DOHH2 (cell line): ENCODE measurements around the gene PCED1B.
A peak's percentile ranks its signal among the peaks of the same experiment; 100 is the strongest.

Experiments used
- H3F3A ChIP-seq: fragments of 200-600 bp; sonication (generic), shearing (Covaris generic); 2 replicates; pipeline ENCODE4 v1.6.0; 2016; ENCODE audit warnings: antibody characterized with exemption, mild to moderate bottlenecking; ENCODE audit not compliant: control insufficient read depth, insufficient read depth
- H3K27ac ChIP-seq: fragments of 200-600 bp; sonication (generic); 2 replicates; pipeline ENCODE4 v1.5.1; 2014; ENCODE audit warnings: low read depth, mild to moderate bottlenecking, low read length, moderate library complexity
- H3K27me3 ChIP-seq: fragments of 200-600 bp; sonication (generic); 2 replicates; pipeline ENCODE4 v1.6.1; 2014; ENCODE audit warnings: mild to moderate bottlenecking, low read length, mixed read lengths; ENCODE audit not compliant: control insufficient read depth
- H3K36me3 ChIP-seq: fragments of 200-600 bp; sonication (generic); 2 replicates; pipeline ENCODE4 v1.6.1; 2014; ENCODE audit warnings: mild to moderate bottlenecking, low read length, moderate library complexity, mixed read lengths; ENCODE audit not compliant: control insufficient read depth
- H3K4me1 ChIP-seq: fragments of 200-600 bp; sonication (generic); 2 replicates; pipeline ENCODE4 v1.6.1; 2014; ENCODE audit warnings: mild to moderate bottlenecking, low read length, mixed read lengths; ENCODE audit not compliant: control insufficient read depth
- H3K4me2 ChIP-seq: fragments of 200-600 bp; sonication (generic); 2 replicates; pipeline ENCODE4 v1.6.0; 2014; ENCODE audit warnings: mild to moderate bottlenecking, low read length, moderate library complexity
- H3K4me3 ChIP-seq: fragments of 200-600 bp; sonication (generic); 2 replicates; pipeline ENCODE4 v1.5.1; 2014; ENCODE audit warnings: mild to moderate bottlenecking, low read length, mixed read lengths
- H3K79me2 ChIP-seq: fragments of 200-600 bp; sonication (generic); 2 replicates; pipeline ENCODE4 v1.6.1; 2014; ENCODE audit warnings: mild to moderate bottlenecking, low read length, mixed read lengths; ENCODE audit not compliant: control insufficient read depth
- H3K9me2 ChIP-seq: fragments of 200-600 bp; sonication (generic); replicated peaks from 2 replicates; pipeline ENCODE4 v1.6.1; 2014; ENCODE audit warnings: mild to moderate bottlenecking, low read length, mixed read lengths; ENCODE audit not compliant: control insufficient read depth
- H3K9me3 ChIP-seq: fragments of 200-600 bp; sonication (generic); 2 replicates; pipeline ENCODE4 v1.6.1; 2014; ENCODE audit warnings: antibody characterized with exemption, low read length, mixed read lengths; ENCODE audit not compliant: control insufficient read depth, insufficient read depth
- H4K20me1 ChIP-seq: fragments of 200-600 bp; sonication (generic); 2 replicates; pipeline ENCODE4 v1.6.0; 2014; ENCODE audit warnings: low read depth, mild to moderate bottlenecking, antibody characterized with exemption, low read length, moderate library complexity; ENCODE audit not compliant: control insufficient read depth, insufficient read depth
- EZH2phosphoT487 ChIP-seq: fragments of 200-600 bp; sonication (generic); IDR thresholded peaks from 2 replicates; pipeline ENCODE4 v1.6.1; 2017; ENCODE audit warnings: borderline replicate concordance, mild to moderate bottlenecking, antibody characterized with exemption, low read length, moderate library complexity, mixed read lengths
- TF ChIP-seq, protein P1 (sequence below): fragments of 200-600 bp; sonication (generic); IDR thresholded peaks from one replicate; pipeline ENCODE4 v1.5.1; 2014; ENCODE audit warnings: antibody characterized with exemption, mild to moderate bottlenecking, low read depth, low read length; ENCODE audit not compliant: poor library complexity, severe bottlenecking

PCED1B gene

DNA sequence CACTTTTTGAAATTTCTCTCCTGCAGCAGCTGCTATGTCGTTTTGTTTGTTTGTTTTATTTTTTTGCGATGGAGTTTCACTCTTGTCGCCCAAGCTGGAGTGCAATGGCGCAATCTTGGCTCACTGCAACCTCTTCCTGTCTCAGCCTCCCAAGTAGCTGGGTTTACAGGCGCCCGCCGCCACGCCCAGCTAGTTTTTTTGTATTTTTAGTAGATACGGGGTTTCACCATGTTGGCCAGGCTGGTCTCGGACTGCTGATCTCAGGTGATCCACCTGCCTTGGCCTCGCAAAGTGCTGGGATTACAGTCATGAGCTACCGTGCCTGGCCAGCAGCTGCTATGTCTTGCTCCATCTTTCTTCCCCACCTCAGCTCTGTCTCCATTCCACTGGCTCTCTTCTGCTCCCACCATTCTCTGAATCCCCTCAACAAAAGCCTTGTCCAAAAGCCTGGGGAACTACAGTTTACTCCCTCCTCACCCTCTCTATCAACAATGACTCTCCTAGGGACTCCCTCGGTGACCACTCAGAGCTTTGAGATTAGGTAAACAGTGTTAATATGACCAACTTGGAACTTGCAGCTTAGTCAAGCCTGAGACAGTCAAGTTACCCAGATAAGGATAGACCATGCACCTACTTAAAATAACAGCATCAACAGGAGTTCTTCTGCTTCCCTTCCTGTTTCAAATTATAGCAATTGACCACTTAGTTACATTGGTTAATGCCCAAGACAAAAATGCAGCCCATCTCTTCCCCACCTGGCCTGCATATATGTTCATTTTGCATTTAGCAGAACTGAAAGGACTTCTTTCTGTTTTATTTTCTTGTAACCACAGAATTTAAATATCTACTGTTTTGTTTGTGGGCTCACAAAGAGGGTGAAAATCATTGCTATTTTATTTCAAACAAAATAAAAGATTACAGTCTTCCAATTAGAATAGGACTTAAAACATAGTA lies 189.4 kb downstream of the PCED1B start:
- H3K79me2 ChIP-seq: no peaks in the 10 kb centered on the region
- peaks cover 10% of the 10 kb centered on the region; the same call in 1 of the 2 replicates for H3F3A ChIP-seq
- H3K4me3 ChIP-seq: peak overlapping the region; percentile 51
- H3K9me3 ChIP-seq: peaks cover 18% of the 10 kb centered on the region
- peaks cover 45% of the 10 kb centered on the region for H3K4me1 ChIP-seq
- H3K9me2 ChIP-seq: no peaks in the 10 kb centered on the region
- H3K4me2 ChIP-seq: peak overlapping the region; percentile 78
- H3K27ac ChIP-seq: peak overlapping the region; percentile 56
- no peaks in the 10 kb centered on the region for H3K27me3 ChIP-seq
- H4K20me1 ChIP-seq: no peaks in the 10 kb centered on the region
- TF ChIP-seq EZH2phosphoT487: no peak
- TF ChIP-seq, protein P1, sequence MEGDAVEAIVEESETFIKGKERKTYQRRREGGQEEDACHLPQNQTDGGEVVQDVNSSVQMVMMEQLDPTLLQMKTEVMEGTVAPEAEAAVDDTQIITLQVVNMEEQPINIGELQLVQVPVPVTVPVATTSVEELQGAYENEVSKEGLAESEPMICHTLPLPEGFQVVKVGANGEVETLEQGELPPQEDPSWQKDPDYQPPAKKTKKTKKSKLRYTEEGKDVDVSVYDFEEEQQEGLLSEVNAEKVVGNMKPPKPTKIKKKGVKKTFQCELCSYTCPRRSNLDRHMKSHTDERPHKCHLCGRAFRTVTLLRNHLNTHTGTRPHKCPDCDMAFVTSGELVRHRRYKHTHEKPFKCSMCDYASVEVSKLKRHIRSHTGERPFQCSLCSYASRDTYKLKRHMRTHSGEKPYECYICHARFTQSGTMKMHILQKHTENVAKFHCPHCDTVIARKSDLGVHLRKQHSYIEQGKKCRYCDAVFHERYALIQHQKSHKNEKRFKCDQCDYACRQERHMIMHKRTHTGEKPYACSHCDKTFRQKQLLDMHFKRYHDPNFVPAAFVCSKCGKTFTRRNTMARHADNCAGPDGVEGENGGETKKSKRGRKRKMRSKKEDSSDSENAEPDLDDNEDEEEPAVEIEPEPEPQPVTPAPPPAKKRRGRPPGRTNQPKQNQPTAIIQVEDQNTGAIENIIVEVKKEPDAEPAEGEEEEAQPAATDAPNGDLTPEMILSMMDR: no peak
- peaks cover 4% of the 10 kb centered on the region for H3K36me3 ChIP-seq

DNA sequence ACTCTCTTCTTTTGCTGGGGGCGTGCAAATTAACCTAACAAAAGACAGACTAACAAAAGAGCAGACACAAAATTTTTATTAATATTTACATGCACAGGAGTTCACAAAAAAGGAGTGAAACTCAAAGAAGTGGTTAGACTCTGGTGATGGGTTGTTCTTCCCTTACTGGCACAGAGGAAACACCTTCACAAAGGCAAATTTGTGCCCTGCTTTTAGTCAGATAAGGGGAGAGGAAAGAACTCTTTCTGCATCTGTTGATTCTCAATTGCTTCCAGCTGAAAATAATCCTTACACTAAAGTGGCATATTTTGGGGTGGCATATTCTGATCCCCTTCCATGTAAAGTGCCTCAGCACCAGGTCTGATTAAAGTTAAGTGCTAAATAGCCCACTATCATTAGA lies 190.5 kb downstream of the PCED1B start:
- peaks cover 10% of the 10 kb centered on the region; the same call in 1 of the 2 replicates for H3F3A ChIP-seq
- H3K4me1 ChIP-seq: peaks cover 52% of the 10 kb centered on the region
- H3K27me3 ChIP-seq: no peaks in the 10 kb centered on the region
- H3K36me3 ChIP-seq: peaks cover 4% of the 10 kb centered on the region
- peak overlapping the region; percentile 78 for H3K4me2 ChIP-seq
- peak overlapping the region; percentile 51; the same call in 1 of the 2 replicates for H3K4me3 ChIP-seq
- H3K79me2 ChIP-seq: no peaks in the 10 kb centered on the region
- no peaks in the 10 kb centered on the region for H4K20me1 ChIP-seq
- TF ChIP-seq, protein P1: no peak
- no peak for TF ChIP-seq EZH2phosphoT487
- peak overlapping the region; percentile 56; the same call in 1 of the 2 replicates for H3K27ac ChIP-seq
- no peaks in the 10 kb centered on the region for H3K9me2 ChIP-seq
- H3K9me3 ChIP-seq: peaks cover 18% of the 10 kb centered on the region

DNA sequence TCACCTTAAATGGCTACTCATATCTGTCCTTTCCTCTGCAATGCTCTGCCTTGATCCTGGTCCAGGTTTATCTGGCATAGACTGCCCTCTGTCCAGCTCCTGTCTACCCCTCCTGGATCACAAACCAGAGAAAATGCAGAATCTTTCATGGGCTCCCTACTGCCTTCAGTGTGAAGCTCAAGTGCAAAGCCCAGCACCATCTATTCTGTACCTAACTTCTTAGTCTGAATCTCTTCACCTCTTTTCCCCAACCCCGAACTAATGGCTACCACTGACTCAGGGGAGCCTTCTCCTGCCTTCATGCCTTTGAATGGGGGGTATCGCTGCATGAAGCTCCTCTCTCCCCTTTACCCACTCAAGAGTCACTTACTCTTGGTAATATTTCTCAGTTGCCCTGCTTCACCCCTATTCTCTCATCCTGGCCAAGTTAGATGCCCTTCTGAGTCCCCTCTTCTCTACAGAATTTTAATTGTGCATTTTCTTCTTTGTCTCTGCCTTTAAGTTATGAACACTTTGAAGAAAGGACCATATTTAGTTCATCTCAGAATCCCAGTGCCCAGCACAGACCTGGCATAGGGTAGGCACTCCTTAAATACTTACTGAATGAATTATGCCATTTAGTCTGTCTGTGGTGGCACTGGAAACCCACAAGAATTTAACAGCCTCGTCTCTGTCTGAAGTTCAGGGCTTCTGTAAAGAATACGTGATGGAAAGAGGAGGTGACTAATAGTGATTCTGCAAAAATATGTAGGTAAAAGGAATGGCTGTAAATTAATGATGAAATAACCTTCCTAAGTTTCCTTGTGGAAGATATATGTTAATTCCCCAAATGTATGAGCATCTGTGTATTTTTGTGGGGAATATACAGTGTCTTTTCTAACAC lies 191.6 kb downstream of the PCED1B start:
- no peaks in the 10 kb centered on the region for H3K79me2 ChIP-seq
- no peak for TF ChIP-seq EZH2phosphoT487
- TF ChIP-seq, protein P1: no peak
- H4K20me1 ChIP-seq: no peaks in the 10 kb centered on the region
- no peak overlapping the region for H3K27ac ChIP-seq
- H3F3A ChIP-seq: peaks cover 10% of the 10 kb centered on the region; the same call in 1 of the 2 replicates
- peaks cover 61% of the 10 kb centered on the region for H3K4me1 ChIP-seq
- H3K36me3 ChIP-seq: peaks cover 4% of the 10 kb centered on the region
- H3K4me3 ChIP-seq: no peak overlapping the region
- H3K9me3 ChIP-seq: peaks cover 18% of the 10 kb centered on the region
- no peaks in the 10 kb centered on the region for H3K9me2 ChIP-seq
- no peak overlapping the region for H3K4me2 ChIP-seq
- no peaks in the 10 kb centered on the region for H3K27me3 ChIP-seq
